Measurements from ENCODE around the gene PSMD11. TPM values are rescaled to one million over a fixed set of nuclear protein-coding genes. Genes with fewer than 3 reads are reported as not detected.
A peak's percentile ranks its signal among the peaks of the same experiment; 100 is the strongest.

PSMD11 gene
- total RNA-seq, 1 donor from 2014 or later = 94.9 TPM

- Mint-ChIP-seq H3K36me3 (peaks cover 17% of the 10 kb centered on the region), H3K27me3 (ENCODE audit: low read depth) (no peaks in the 10 kb centered on the region)
Observed at GRCh38 chr17:32502013-32502412, 57.7 kb downstream of the PSMD11 start.

DNA sequence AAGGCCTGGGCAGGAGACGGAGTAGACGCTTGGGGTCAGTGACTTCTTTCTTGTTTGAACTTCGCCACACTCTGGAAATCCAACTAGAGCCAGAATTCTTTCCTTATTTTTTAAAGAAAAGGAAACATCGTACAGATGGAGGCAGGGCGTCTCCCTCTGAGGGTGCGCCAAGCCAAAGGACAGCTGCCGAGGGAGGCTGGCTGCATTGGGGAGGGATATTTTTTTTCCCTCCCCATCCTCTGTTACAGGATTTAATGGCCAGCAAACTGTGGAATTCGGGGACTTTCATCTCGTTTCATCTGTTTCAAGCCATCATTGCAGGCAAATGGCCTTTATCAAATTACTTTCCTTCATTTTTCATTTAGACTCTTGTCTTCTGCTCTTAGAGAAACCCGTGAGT, 58.4 kb downstream of the PSMD11 start:
- Mint-ChIP-seq H3K36me3 (peaks cover 17% of the 10 kb centered on the region), H3K4me1 (peaks cover 11% of the 10 kb centered on the region), H3K4me3 (no peak overlapping the region), H3K27ac (no peak overlapping the region), H3K9me3 (peaks cover 8% of the 10 kb centered on the region), H3K27me3 (ENCODE audit: low read depth) (no peaks in the 10 kb centered on the region)
- DNase-seq (ENCODE audit: low spot score in 2 of 2, unreplicated experiment in 2 of 2) = no peak
- TF ChIP-seq, protein P1, sequence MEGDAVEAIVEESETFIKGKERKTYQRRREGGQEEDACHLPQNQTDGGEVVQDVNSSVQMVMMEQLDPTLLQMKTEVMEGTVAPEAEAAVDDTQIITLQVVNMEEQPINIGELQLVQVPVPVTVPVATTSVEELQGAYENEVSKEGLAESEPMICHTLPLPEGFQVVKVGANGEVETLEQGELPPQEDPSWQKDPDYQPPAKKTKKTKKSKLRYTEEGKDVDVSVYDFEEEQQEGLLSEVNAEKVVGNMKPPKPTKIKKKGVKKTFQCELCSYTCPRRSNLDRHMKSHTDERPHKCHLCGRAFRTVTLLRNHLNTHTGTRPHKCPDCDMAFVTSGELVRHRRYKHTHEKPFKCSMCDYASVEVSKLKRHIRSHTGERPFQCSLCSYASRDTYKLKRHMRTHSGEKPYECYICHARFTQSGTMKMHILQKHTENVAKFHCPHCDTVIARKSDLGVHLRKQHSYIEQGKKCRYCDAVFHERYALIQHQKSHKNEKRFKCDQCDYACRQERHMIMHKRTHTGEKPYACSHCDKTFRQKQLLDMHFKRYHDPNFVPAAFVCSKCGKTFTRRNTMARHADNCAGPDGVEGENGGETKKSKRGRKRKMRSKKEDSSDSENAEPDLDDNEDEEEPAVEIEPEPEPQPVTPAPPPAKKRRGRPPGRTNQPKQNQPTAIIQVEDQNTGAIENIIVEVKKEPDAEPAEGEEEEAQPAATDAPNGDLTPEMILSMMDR (IDR thresholded peaks at IDR 0.05; ENCODE audit: unreplicated experiment) = no peak

More at GRCh38 chr17:32502013-32502412, 57.7 kb downstream of the PSMD11 start:
- no peak overlapping the region for H3K4me3 Mint-ChIP-seq
- H3K4me1 Mint-ChIP-seq = peaks cover 11% of the 10 kb centered on the region
- TF ChIP-seq, protein P1 (IDR thresholded peaks at IDR 0.05; ENCODE audit: unreplicated experiment) = no peak
- peaks cover 8% of the 10 kb centered on the region for H3K9me3 Mint-ChIP-seq
- H3K27ac Mint-ChIP-seq = no peak overlapping the region
- DNase-seq (ENCODE audit: low spot score in 2 of 2, unreplicated experiment in 2 of 2) = no peak

- Mint-ChIP-seq H3K27me3 (ENCODE audit: low read depth) (no peaks in the 10 kb centered on the region), H3K27ac (no peak overlapping the region), H3K9me3 (peaks cover 8% of the 10 kb centered on the region), H3K4me3 (no peak overlapping the region), H3K4me1 (peaks cover 8% of the 10 kb centered on the region), H3K36me3 (peaks cover 17% of the 10 kb centered on the region)
- TF ChIP-seq, protein P1 (IDR thresholded peaks at IDR 0.05; ENCODE audit: unreplicated experiment) = no peak
- no peak for DNase-seq (ENCODE audit: low spot score in 2 of 2, unreplicated experiment in 2 of 2)
Observed at GRCh38 chr17:32503251-32504165, 59.2 kb downstream of the PSMD11 start.

DNA sequence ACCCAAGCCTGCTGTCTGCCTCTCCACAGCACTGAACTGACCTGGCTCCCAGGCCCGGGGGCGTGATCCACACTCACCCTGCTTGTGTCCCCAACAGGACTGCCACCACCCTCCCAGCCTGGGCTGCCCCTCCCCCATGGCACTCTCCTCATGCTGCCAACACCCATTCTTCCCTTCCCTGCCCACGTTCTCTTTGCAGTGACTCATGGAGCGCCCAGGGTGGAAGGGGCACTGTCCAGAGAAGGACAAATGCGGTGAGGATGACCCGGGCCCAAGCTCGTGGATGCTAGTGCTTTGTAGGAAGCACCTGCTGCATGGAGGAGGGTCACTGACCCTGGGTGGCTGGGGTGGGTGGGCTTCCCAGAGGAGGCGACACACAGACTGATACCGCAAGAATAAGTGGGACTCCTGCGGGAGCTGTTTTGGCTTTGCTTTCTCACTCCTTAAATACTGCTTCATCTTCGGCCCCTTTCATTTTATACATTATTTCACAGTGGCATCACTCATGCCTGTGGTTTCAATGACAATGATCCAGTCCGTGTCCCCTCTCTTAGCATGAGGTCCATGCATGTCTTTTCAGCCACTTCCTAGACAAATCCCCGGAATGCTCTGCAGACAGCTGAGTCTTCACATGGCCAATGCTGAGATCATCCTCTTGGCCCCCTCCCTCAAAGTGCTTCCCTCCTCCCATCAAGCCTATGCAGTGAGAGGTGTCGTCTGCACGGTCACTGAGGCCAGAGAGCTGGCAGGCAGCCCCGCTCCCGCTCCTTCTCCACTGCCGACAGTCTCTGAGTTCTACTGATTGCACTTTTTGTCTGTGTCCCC, 60.1 kb downstream of the PSMD11 start:
- TF ChIP-seq, protein P1 (IDR thresholded peaks at IDR 0.05; ENCODE audit: unreplicated experiment) = no peak
- peaks cover 17% of the 10 kb centered on the region for H3K36me3 Mint-ChIP-seq
- no peak overlapping the region for H3K4me3 Mint-ChIP-seq
- H3K4me1 Mint-ChIP-seq = peaks cover 8% of the 10 kb centered on the region
- DNase-seq (ENCODE audit: low spot score in 2 of 2, unreplicated experiment in 2 of 2) = no peak
- peak overlapping the region; percentile 58 for H3K27ac Mint-ChIP-seq
- H3K9me3 Mint-ChIP-seq = peaks cover 8% of the 10 kb centered on the region
- no peaks in the 10 kb centered on the region for H3K27me3 Mint-ChIP-seq (ENCODE audit: low read depth)

- Mint-ChIP-seq H3K27ac (no peak overlapping the region), H3K9me3 (no peaks in the 10 kb centered on the region), H3K27me3 (ENCODE audit: low read depth) (no peaks in the 10 kb centered on the region), H3K36me3 (peaks cover 3% of the 10 kb centered on the region), H3K4me3 (no peak overlapping the region), H3K4me1 (peaks cover 8% of the 10 kb centered on the region)
- TF ChIP-seq, protein P1 (IDR thresholded peaks at IDR 0.05; ENCODE audit: unreplicated experiment) = no peak
- DNase-seq (ENCODE audit: low spot score in 2 of 2, unreplicated experiment in 2 of 2) = no peak
Observed at GRCh38 chr17:32508926-32509325, 64.6 kb downstream of the PSMD11 start.

Measured in mesothelial cell of epicardium (in vitro differentiated cells).